GM18873 (cell line): ENCODE data around the gene EHMT1.
"Not testable (repeated sequence)": the region's sequence is repeated elsewhere in the genome, so short reads cannot be mapped to it uniquely, and the experiment has no call there.

ENCODE experiments used
- ATAC-seq: cut with Tn5 transposase; IDR thresholded peaks from one replicate; pipeline ENCODE4 v1.9.1; 2021; ENCODE audit warnings: mild to moderate bottlenecking, moderate library complexity, moderate number of reproducible peaks; ENCODE audit not compliant: unreplicated experiment, low FRiP score

EHMT1 gene

GRCh38 chr9:137877506-137878122 is 258.8 kb downstream of the EHMT1 start, which contains the start of gene CACNA1B:
Gene CACNA1B (plus strand): TSS chr9:137877782. CDS start chr9:137877934, 152 bp downstream.
- not testable (repeated sequence) for ATAC-seq

- ATAC-seq, result no peak
These were observed 259.5 kb downstream of the EHMT1 start for GRCh38 chr9:137878146-137878941.

GRCh38 chr9:137879052-137879451 is 260.2 kb downstream of the EHMT1 start:
- no peak for ATAC-seq

- ATAC-seq, result no peak
These were observed 260.9 kb downstream of the EHMT1 start for GRCh38 chr9:137879566-137880150.

- no peak for ATAC-seq
These were observed 261.6 kb downstream of the EHMT1 start for GRCh38 chr9:137880160-137880975.

- no peak for ATAC-seq
These were observed 262.2 kb downstream of the EHMT1 start for GRCh38 chr9:137880976-137881530.

GRCh38 chr9:137881591-137882505 is 263.0 kb downstream of the EHMT1 start:
- no peak for ATAC-seq

- ATAC-seq, result no peak
These were observed 263.7 kb downstream of the EHMT1 start for GRCh38 chr9:137882506-137882821.

GRCh38 chr9:137883977-137884376 is 265.2 kb downstream of the EHMT1 start:
- not testable (repeated sequence) for ATAC-seq

- ATAC-seq, result not testable (repeated sequence)
These were observed 265.7 kb downstream of the EHMT1 start for GRCh38 chr9:137884547-137884946.

GRCh38 chr9:137885121-137885520 is 266.3 kb downstream of the EHMT1 start:
- ATAC-seq, result not testable (repeated sequence)
